GM23338 (cell line): Measurements from ENCODE around the gene NR4A1. TPM values are rescaled to one million over a fixed set of nuclear protein-coding genes. Genes with fewer than 3 reads are reported as not detected.

Source experiments
- ATAC-seq: fragments of 200-7000 bp; cut with Tn5 transposase; 3 replicates; pipeline ENCODE4 v1.9.1; 2020
- DNase-seq: peaks from one replicate; pipeline ENCODE4 v3.0.0-alpha.2; 2015; ENCODE audit warnings: low spot score
- H2AFZ ChIP-seq: fragments of 200-600 bp; sonication (generic); 2 replicates; pipeline ENCODE4 v1.8.0; 2016; ENCODE audit warnings: antibody characterized with exemption, mild to moderate bottlenecking, moderate library complexity
- H3F3A ChIP-seq: fragments of 200-600 bp; sonication (generic); replicated peaks from 2 replicates; pipeline ENCODE4 v1.8.0; 2017; ENCODE audit warnings: antibody characterized with exemption, mixed run types, low read depth
- H3K27ac ChIP-seq: fragments of 200-600 bp; sonication (generic); 2 replicates; pipeline ENCODE4 v1.6.1; 2016; ENCODE audit warnings: low read depth
- H3K27me3 ChIP-seq: fragments of 200-600 bp; sonication (generic); 2 replicates; pipeline ENCODE4 v1.8.0; 2016; ENCODE audit warnings: mild to moderate bottlenecking, mixed run types, moderate library complexity; ENCODE audit not compliant: insufficient read depth
- H3K36me3 ChIP-seq: fragments of 200-600 bp; sonication (generic); 2 replicates; pipeline ENCODE4 v1.8.0; 2016; ENCODE audit warnings: mild to moderate bottlenecking; ENCODE audit not compliant: insufficient read depth
- H3K4me1 ChIP-seq: fragments of 200-600 bp; sonication (generic); 2 replicates; pipeline ENCODE4 v1.8.0; 2016; ENCODE audit warnings: mild to moderate bottlenecking, moderate library complexity; ENCODE audit not compliant: insufficient read depth
- H3K4me2 ChIP-seq: fragments of 200-600 bp; sonication (generic); 2 replicates; pipeline ENCODE4 v1.7.1; 2017; ENCODE audit warnings: mixed run types
- H3K4me3 ChIP-seq: fragments of 200-600 bp; sonication (generic); 2 replicates; pipeline ENCODE4 v1.6.1; 2016; ENCODE audit warnings: mixed run types
- H3K79me2 ChIP-seq: fragments of 200-600 bp; sonication (generic); replicated peaks from 2 replicates; pipeline ENCODE4 v1.8.0; 2017; ENCODE audit warnings: mild to moderate bottlenecking; ENCODE audit not compliant: insufficient read depth
- H3K9me2 ChIP-seq: fragments of 200-600 bp; sonication (generic); 2 replicates; pipeline ENCODE4 v1.8.0; 2017; ENCODE audit not compliant: insufficient read depth
- H4K20me1 ChIP-seq: fragments of 200-600 bp; sonication (generic); replicated peaks from 2 replicates; pipeline ENCODE4 v1.8.0; 2017; ENCODE audit warnings: mild to moderate bottlenecking; ENCODE audit not compliant: insufficient read depth
- H3K27ac Mint-ChIP-seq: 2 replicates; pipeline ENCODE4 v1.8.0; 2020; ENCODE audit warnings: inconsistent platforms, mild to moderate bottlenecking, moderate library complexity, mixed read lengths
- H3K27me3 Mint-ChIP-seq: 3 replicates; pipeline ENCODE4 v1.8.0; 2022; ENCODE audit warnings: low read depth, mild to moderate bottlenecking, moderate library complexity, mixed read lengths, inconsistent platforms; ENCODE audit not compliant: insufficient read depth, poor library complexity
- H3K36me3 Mint-ChIP-seq: 3 replicates; pipeline ENCODE4 v1.8.0; 2021; ENCODE audit warnings: low read depth, mild to moderate bottlenecking, inconsistent platforms, moderate library complexity, mixed read lengths
- H3K4me1 Mint-ChIP-seq: 3 replicates; pipeline ENCODE4 v1.8.0; 2020; ENCODE audit warnings: mild to moderate bottlenecking, inconsistent platforms, mixed read lengths
- H3K4me3 Mint-ChIP-seq: 3 replicates; pipeline ENCODE4 v1.8.0; 2021; ENCODE audit warnings: moderate library complexity, mild to moderate bottlenecking, inconsistent platforms, mixed read lengths
- H3K9me3 Mint-ChIP-seq: 3 replicates; pipeline ENCODE4 v1.8.0; 2020; ENCODE audit warnings: moderate library complexity, mild to moderate bottlenecking, inconsistent platforms, mixed read lengths
- STAT1 ChIP-seq: IDR thresholded peaks from one replicate; pipeline ENCODE4 v1.6.1; 2016; ENCODE audit warnings: antibody characterized with exemption; ENCODE audit not compliant: unreplicated experiment
- ZNF331 ChIP-seq: fragments of 250-450 bp; sonication (Bioruptor Pico); IDR thresholded peaks from 2 replicates; pipeline ENCODE4 v1.5.0; 2020; ENCODE audit warnings: low read depth, mild to moderate bottlenecking, moderate library complexity
- polyA plus RNA-seq: library from polyadenylated mRNA; unstranded; fragments of >200 nt; fragmentation: Nextera tagmentation; extraction: Ambion mirVana; gene quantifications from 2 replicates; pipeline ENCODE4 v1.2.1, GENCODE V29; 2016
- total RNA-seq: library from RNA; depleted of rRNA; stranded (reverse); fragments of >200 nt; shearing (Covaris generic); gene quantifications from 2 replicates; pipeline ENCODE4 v1.2.3, GENCODE V29; 2014
- TF ChIP-seq, protein P1 (sequence below): fragments of 250-450 bp; sonication (Bioruptor Pico); IDR thresholded peaks from 2 replicates; pipeline ENCODE4 v1.5.0; 2020; ENCODE audit warnings: mild to moderate bottlenecking, moderate library complexity
- TF ChIP-seq, protein P2 (sequence below), 2 experiments: fragments of 200-600 bp in 1 of 2; sonication (generic) in 1 of 2; conservative IDR thresholded peaks; 2 replicates each; pipeline versions ENCODE4 v1.5.1 to v1.6.1; 2016 to 2017; ENCODE audit warnings: antibody characterized with exemption in 2 of 2, low read depth in 2 of 2, mild to moderate bottlenecking in 2 of 2, moderate library complexity in 1 of 2

Gene NR4A1
- total and polyA plus RNA-seq, 2 experiments from 2014 or later, result 7.5 to 19.1 TPM

DNA sequence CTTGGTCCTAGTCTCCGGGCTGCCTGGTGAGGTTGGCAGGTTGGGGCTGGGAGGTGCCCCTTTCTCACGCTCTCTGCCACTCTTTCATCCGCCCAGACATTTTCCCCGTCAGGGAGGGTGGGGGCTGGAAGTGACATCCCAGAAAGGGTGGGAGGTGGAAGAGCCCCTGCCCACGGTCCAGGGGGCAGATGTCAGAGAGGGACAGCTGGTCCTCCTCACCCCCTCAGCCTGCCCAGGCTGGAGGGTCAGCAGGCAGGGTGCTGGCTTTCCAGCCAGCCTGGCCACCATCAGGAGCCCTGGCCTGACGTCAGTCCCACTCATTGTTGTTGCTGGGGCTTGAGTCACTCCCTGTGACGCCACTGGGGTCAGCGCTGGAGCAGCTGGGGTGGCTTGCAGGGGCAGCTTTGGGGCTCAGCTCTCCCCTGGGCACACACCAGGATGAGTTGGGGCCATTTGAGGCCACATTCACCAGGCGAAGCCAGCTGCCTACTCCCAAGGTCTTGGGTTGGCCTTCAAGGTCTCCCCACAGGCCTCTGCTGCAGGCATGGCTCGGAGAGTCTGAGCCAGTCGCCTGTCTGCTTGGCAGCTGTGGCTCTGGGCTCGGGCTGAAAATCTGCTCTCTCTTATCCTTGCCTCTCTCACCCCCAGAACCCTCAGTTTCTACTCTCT lies 12.9 kb downstream of the NR4A1 start (continued):
- TF ChIP-seq, protein P1, sequence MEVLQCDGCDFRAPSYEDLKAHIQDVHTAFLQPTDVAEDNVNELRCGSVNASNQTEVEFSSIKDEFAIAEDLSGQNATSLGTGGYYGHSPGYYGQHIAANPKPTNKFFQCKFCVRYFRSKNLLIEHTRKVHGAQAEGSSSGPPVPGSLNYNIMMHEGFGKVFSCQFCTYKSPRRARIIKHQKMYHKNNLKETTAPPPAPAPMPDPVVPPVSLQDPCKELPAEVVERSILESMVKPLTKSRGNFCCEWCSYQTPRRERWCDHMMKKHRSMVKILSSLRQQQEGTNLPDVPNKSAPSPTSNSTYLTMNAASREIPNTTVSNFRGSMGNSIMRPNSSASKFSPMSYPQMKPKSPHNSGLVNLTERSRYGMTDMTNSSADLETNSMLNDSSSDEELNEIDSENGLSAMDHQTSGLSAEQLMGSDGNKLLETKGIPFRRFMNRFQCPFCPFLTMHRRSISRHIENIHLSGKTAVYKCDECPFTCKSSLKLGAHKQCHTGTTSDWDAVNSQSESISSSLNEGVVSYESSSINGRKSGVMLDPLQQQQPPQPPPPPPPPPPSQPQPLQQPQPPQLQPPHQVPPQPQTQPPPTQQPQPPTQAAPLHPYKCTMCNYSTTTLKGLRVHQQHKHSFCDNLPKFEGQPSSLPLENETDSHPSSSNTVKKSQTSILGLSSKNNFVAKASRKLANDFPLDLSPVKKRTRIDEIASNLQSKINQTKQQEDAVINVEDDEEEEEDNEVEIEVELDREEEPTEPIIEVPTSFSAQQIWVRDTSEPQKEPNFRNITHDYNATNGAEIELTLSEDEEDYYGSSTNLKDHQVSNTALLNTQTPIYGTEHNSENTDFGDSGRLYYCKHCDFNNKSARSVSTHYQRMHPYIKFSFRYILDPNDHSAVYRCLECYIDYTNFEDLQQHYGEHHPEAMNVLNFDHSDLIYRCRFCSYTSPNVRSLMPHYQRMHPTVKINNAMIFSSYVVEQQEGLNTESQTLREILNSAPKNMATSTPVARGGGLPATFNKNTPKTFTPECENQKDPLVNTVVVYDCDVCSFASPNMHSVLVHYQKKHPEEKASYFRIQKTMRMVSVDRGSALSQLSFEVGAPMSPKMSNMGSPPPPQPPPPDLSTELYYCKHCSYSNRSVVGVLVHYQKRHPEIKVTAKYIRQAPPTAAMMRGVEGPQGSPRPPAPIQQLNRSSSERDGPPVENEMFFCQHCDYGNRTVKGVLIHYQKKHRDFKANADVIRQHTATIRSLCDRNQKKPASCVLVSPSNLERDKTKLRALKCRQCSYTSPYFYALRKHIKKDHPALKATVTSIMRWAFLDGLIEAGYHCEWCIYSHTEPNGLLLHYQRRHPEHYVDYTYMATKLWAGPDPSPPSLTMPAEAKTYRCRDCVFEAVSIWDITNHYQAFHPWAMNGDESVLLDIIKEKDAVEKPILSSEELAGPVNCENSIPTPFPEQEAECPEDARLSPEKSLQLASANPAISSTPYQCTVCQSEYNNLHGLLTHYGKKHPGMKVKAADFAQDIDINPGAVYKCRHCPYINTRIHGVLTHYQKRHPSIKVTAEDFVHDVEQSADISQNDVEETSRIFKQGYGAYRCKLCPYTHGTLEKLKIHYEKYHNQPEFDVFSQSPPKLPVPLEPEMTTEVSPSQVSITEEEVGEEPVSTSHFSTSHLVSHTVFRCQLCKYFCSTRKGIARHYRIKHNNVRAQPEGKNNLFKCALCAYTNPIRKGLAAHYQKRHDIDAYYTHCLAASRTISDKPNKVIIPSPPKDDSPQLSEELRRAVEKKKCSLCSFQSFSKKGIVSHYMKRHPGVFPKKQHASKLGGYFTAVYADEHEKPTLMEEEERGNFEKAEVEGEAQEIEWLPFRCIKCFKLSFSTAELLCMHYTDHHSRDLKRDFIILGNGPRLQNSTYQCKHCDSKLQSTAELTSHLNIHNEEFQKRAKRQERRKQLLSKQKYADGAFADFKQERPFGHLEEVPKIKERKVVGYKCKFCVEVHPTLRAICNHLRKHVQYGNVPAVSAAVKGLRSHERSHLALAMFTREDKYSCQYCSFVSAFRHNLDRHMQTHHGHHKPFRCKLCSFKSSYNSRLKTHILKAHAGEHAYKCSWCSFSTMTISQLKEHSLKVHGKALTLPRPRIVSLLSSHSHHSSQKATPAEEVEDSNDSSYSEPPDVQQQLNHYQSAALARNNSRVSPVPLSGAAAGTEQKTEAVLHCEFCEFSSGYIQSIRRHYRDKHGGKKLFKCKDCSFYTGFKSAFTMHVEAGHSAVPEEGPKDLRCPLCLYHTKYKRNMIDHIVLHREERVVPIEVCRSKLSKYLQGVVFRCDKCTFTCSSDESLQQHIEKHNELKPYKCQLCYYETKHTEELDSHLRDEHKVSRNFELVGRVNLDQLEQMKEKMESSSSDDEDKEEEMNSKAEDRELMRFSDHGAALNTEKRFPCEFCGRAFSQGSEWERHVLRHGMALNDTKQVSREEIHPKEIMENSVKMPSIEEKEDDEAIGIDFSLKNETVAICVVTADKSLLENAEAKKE (CRISPR knock-in tag), result no peak
- TF ChIP-seq STAT1, result no peak

DNA sequence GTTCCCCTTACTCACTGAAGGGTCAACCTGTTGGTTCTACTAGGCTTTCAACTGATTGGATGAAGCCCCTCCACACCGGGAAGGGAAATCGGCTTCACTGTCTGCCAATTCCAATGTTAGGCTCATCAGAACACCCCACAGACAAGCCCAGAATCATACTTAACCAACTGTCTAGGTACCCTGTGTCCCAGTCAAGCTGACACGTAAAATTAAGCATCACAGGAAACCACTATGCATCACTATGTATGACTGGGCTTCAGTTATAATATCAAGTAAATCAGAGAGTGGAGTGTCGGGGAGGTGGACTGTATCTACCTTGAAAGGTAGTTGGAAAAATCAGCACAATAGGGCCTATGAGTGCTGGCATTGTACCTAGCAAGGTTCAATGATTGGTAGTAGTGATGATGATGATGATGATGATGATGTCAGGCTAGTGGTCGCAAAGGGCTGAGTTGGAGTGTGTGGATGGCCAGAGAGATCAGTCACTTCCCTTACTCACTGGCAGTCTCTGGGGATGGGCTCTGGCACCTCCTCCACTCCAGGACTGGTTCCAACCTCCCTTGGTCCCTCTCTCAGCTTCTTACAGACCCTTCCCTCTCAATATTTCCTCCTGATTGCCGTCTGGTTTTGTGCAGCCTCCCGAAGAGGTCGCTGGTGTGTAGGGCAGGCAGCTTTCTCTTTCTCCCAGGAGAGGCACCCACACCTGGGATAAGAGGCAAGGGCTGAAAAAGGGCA lies 15.3 kb downstream of the NR4A1 start:
- Histone ChIP-seq H3K9me2 (no peaks in the 10 kb centered on the region), H3K27ac (no peak overlapping the region), H4K20me1 (peaks cover 10% of the 10 kb centered on the region; the same call in 1 of the 2 replicates), H3F3A (no peaks in the 10 kb centered on the region; the same call in 1 of the 2 replicates), H3K36me3 (no peaks in the 10 kb centered on the region), H3K27me3 (no peaks in the 10 kb centered on the region), H3K4me1 (peaks cover 4% of the 10 kb centered on the region), H3K4me2 (no peak overlapping the region), H3K79me2 (peaks cover 17% of the 10 kb centered on the region), H3K4me3 (no peak overlapping the region), H2AFZ (no peak overlapping the region; the same call in 1 of the 2 replicates)
- Mint-ChIP-seq H3K4me1 (peaks cover 14% of the 10 kb centered on the region), H3K36me3 (no peaks in the 10 kb centered on the region; the same call in 1 of the 3 replicates), H3K27me3 (peaks cover 16% of the 10 kb centered on the region), H3K27ac (no peak overlapping the region), H3K9me3 (no peaks in the 10 kb centered on the region), H3K4me3 (no peak overlapping the region)
- no peak for ATAC-seq
- no peak for TF ChIP-seq ZNF331 (CRISPR knock-in tag)
- TF ChIP-seq, protein P2, sequence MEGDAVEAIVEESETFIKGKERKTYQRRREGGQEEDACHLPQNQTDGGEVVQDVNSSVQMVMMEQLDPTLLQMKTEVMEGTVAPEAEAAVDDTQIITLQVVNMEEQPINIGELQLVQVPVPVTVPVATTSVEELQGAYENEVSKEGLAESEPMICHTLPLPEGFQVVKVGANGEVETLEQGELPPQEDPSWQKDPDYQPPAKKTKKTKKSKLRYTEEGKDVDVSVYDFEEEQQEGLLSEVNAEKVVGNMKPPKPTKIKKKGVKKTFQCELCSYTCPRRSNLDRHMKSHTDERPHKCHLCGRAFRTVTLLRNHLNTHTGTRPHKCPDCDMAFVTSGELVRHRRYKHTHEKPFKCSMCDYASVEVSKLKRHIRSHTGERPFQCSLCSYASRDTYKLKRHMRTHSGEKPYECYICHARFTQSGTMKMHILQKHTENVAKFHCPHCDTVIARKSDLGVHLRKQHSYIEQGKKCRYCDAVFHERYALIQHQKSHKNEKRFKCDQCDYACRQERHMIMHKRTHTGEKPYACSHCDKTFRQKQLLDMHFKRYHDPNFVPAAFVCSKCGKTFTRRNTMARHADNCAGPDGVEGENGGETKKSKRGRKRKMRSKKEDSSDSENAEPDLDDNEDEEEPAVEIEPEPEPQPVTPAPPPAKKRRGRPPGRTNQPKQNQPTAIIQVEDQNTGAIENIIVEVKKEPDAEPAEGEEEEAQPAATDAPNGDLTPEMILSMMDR (conservative IDR thresholded peaks at IDR 0.05; ENCODE audit: low read depth in 2 of 2), result peak in 1 of 2 experiments; percentile 32; a peak in 1 of 4 replicates
- peak; percentile 25 for DNase-seq
